Suprapubic skin (tissue), 4 donors: Measurements from ENCODE around the gene MYO9B. TPM values are rescaled to one million over a fixed set of nuclear protein-coding genes. Genes with fewer than 3 reads are reported as not detected.

Experiments
- DNase-seq, 2 donors: peaks; one replicate each; pipeline ENCODE4 v3.0.0-alpha.2; 2019; ENCODE audit warnings: low spot score in 2 of 2
- H3K27ac ChIP-seq: fragments of 200-600 bp; sonication (generic); one replicate; pipeline ENCODE4 v1.5.1; 2019
- H3K27me3 ChIP-seq: fragments of 200-600 bp; sonication (generic); one replicate; pipeline ENCODE4 v1.5.1; 2019
- H3K36me3 ChIP-seq: fragments of 200-600 bp; sonication (generic); one replicate; pipeline ENCODE4 v1.5.1; 2019
- H3K4me1 ChIP-seq: fragments of 200-600 bp; sonication (generic); one replicate; pipeline ENCODE4 v1.5.1; 2019
- H3K4me3 ChIP-seq: fragments of 200-600 bp; sonication (generic); one replicate; pipeline ENCODE4 v1.5.1; 2019; ENCODE audit warnings: mild to moderate bottlenecking
- H3K9me3 ChIP-seq: fragments of 200-600 bp; sonication (generic); one replicate; pipeline ENCODE4 v1.5.1; 2019
- EP300 ChIP-seq: sonication (generic); formaldehyde crosslinking; IDR thresholded peaks from one replicate; pipeline ENCODE4 v1.6.1; 2017; ENCODE audit warnings: antibody characterized with exemption
- POLR2A ChIP-seq, 2 donors: fragments of 450-650 bp; IDR thresholded peaks; one replicate each; pipeline ENCODE4 v1.6.1; 2017; ENCODE audit warnings: antibody characterized with exemption in 2 of 2, mild to moderate bottlenecking in 2 of 2, moderate library complexity in 2 of 2
- POLR2AphosphoS5 ChIP-seq, 3 donors: sonication (generic); formaldehyde crosslinking; IDR thresholded peaks; one replicate each; pipeline ENCODE4 v1.6.1; 2017; ENCODE audit warnings: antibody characterized with exemption in 3 of 3
- WGBS: methylation state at CpG from one replicate; pipeline ENCODE4 v1.1.5; 2018; 5-methylcytosine and 5-hydroxymethylcytosine counted together
- total RNA-seq, 4 donors: library from RNA; depleted of rRNA; stranded (reverse); fragments of >200 nt; gene quantifications; one replicate each; pipeline ENCODE4 v1.1.0, GENCODE V29; 2016
- TF ChIP-seq, protein P1 (sequence below), 2 donors: fragments of 200-600 bp in 1 of 2; fragments of 450-650 bp in 1 of 2; sonication (generic) in 1 of 2; IDR thresholded peaks; one replicate each; pipeline ENCODE4 v1.5.1; 2016 to 2019; ENCODE audit warnings: antibody characterized with exemption in 2 of 2, mild to moderate bottlenecking in 1 of 2, moderate library complexity in 1 of 2

Gene MYO9B
- total RNA-seq, 4 donors from 2014 or later: 43.6 to 99.9 (median 69.5) TPM

DNA sequence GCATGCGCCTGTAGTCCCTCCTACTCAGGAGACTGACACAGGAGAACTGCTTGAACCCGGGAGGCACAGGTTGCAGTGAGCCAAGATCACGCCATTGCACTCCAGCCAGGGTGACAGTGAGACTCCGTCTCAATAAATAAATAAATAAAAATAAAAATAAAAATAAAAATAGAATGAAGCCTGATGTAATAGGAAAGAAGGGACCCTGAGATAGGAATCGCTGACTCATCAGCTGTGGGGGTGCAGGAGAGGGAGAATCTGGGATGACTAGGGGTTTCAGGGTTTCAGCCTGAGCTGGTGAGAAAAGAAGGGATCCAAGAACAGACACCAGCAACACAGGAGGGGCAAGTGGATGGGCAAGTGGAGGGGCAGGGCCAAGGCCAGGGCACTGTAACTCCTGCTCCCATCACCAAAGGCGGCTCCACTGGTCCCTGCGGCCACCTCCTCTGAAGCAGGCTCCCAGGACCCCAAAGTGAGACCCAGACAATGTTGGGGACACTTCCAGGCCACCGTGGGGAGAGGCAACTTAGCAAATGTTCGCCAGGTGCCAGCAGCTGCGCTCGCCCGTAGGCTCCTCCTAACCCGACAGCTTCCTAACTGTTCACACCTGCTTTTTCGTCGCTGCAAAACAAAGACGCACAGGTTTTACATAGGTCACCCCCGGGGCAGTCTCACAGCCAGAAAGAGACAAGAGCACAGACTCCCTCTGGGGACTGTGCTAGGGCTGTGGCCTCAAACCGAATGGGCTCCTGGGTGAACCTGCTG, 1.5 kb upstream of the MYO9B start:
- H3K4me1 ChIP-seq: peaks cover 41% of the 10 kb centered on the region
- H3K27me3 ChIP-seq: no peaks in the 10 kb centered on the region
- no peak for DNase-seq
- 45% methylated on average over 14 of the region's 18 CpGs for WGBS
- H3K36me3 ChIP-seq: peaks cover 15% of the 10 kb centered on the region
- peak overlapping the region; percentile 72 for H3K4me3 ChIP-seq
- H3K9me3 ChIP-seq: no peaks in the 10 kb centered on the region
- no peak overlapping the region for H3K27ac ChIP-seq
- TF ChIP-seq POLR2A (IDR thresholded peaks at IDR 0.05) (no peak), EP300 (no peak), POLR2AphosphoS5 (IDR thresholded peaks at IDR 0.05) (no peak)
- TF ChIP-seq, protein P1, sequence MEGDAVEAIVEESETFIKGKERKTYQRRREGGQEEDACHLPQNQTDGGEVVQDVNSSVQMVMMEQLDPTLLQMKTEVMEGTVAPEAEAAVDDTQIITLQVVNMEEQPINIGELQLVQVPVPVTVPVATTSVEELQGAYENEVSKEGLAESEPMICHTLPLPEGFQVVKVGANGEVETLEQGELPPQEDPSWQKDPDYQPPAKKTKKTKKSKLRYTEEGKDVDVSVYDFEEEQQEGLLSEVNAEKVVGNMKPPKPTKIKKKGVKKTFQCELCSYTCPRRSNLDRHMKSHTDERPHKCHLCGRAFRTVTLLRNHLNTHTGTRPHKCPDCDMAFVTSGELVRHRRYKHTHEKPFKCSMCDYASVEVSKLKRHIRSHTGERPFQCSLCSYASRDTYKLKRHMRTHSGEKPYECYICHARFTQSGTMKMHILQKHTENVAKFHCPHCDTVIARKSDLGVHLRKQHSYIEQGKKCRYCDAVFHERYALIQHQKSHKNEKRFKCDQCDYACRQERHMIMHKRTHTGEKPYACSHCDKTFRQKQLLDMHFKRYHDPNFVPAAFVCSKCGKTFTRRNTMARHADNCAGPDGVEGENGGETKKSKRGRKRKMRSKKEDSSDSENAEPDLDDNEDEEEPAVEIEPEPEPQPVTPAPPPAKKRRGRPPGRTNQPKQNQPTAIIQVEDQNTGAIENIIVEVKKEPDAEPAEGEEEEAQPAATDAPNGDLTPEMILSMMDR (IDR thresholded peaks at IDR 0.05): no peak

DNA sequence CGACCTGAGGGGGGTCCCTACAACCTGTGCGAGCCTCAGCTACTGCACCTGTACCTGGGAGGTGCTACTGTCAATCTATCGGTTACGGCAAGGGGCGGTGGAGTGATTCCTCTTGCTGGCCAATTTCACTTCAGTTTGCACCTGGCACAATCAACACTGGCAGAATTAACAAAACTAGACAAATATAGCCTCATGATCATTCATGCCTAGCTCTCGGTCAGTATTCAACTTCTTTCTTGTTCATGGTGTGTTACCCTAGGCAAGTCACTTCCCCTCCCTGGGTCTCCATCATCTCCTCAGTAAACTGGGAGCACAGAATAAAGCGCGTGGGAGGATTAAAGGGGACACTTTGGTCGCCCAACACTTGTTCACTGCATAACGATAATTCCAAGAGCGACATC, 943 bp upstream of the MYO9B start:
- no peaks in the 10 kb centered on the region for H3K9me3 ChIP-seq
- TF ChIP-seq, protein P1 (IDR thresholded peaks at IDR 0.05): no peak
- TF ChIP-seq EP300: no peak
- TF ChIP-seq POLR2AphosphoS5 (IDR thresholded peaks at IDR 0.05): no peak
- TF ChIP-seq POLR2A (IDR thresholded peaks at IDR 0.05): no peak
- H3K4me3 ChIP-seq: peak overlapping the region; percentile 72
- H3K27ac ChIP-seq: peak overlapping the region; percentile 80
- H3K27me3 ChIP-seq: no peaks in the 10 kb centered on the region
- no peak for DNase-seq
- 12% methylated on average over 10 of the region's 11 CpGs for WGBS
- peaks cover 14% of the 10 kb centered on the region for H3K36me3 ChIP-seq
- peaks cover 47% of the 10 kb centered on the region for H3K4me1 ChIP-seq

DNA sequence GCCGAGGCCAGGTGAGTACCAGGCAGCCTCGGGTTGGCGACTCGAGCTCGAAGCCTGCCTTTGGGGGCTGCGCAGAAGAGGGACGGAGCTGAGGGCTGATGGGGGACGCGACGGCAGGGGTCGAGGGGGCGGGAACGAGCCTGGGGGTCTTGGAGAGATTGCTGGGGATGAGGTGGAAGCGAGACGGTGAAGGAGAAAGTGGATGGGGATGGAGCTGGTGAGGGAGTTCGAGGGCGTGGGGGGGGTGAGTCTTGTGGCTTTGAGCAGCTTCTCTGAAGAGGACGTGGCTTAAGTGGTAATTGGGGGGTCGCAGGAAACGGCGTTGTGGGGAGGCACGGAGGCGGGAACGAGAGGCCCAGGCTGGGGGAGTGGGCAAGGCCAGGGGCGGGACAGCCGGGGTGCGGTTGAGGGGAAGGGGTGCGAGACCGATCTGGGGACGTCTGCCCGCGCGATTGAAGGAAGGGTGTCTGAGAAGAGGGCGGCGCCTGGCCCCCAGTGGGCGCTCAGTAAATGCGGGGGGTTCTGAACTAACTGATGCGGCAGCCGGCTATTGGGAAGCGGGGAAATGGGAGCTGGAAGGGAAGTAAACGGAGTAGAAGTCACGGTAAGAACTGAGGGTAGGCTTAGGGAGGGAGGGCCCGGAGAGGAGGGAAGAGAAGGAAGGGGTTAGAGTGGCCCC, 426 bp downstream of the MYO9B start:
- no peak for TF ChIP-seq EP300
- peaks cover 8% of the 10 kb centered on the region for H3K36me3 ChIP-seq
- no peaks in the 10 kb centered on the region for H3K27me3 ChIP-seq
- WGBS: under 1% methylated on average over 43 of the region's 43 CpGs
- no peaks in the 10 kb centered on the region for H3K9me3 ChIP-seq
- peak overlapping the region; percentile 75 for H3K27ac ChIP-seq
- peaks cover 53% of the 10 kb centered on the region for H3K4me1 ChIP-seq
- DNase-seq: peak; percentile 80 to 85
- peak overlapping the region; percentile 72 for H3K4me3 ChIP-seq

DNA sequence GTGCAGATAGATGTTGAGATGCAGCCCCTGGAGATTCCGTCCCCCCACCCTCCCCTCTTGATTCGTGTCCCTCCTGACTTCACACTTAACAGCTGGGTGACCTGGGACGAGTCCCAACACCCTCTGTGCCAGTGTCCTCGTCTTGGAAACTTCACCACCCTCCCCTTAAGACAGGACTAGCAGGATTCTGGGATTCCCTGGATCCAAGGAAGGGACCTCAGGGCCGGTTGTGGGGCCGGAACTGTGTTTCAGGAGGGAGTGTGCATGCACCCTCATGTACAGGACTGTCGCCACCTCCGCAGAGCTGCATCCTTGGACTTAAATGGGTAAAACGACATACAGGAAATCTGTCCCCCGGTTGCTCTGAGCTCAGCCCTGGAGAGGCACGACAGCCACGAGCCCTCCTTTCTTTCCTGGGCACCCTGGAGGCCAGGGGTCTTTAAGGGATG, 990 bp downstream of the MYO9B start:
- Histone ChIP-seq H3K27ac (peak overlapping the region; percentile 75), H3K27me3 (no peaks in the 10 kb centered on the region), H3K4me1 (peaks cover 53% of the 10 kb centered on the region), H3K36me3 (peaks cover 3% of the 10 kb centered on the region), H3K4me3 (peak overlapping the region; percentile 72), H3K9me3 (no peaks in the 10 kb centered on the region)
- no peak for DNase-seq
- TF ChIP-seq POLR2AphosphoS5 (IDR thresholded peaks at IDR 0.05) (no peak), POLR2A (IDR thresholded peaks at IDR 0.05) (no peak), EP300 (no peak)
- TF ChIP-seq, protein P1 (IDR thresholded peaks at IDR 0.05): no peak
- WGBS: 6% methylated on average over 12 of the region's 12 CpGs

DNA sequence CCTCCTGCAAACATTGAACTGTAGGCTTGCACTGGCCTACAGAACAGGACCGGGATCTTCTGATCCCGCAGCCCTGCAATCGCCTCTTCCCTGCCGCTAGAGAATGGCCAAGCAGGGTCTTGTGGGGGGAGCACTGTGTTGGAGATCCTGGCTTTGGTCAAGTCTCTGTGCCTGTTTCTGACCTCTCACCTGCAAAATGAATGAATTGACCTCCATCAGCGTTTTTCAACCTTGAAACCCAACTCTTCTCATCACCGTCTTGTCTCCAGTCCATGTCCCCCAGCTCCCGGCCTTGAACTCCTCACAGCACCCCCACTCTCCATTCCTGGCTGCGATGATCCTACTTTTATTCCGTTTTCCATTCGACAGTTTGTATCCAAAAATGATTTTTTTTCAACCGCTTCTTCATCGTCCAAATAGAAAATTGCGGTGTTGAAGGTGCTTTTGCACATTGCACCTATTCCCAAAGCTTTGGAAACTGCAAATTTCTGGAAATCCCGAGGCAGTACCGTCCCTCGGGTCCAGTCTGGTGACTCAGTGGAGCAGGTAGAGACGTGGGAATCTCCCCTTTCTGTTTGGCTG, 2.0 kb downstream of the MYO9B start:
- DNase-seq: no peak
- Histone ChIP-seq H3K27me3 (no peaks in the 10 kb centered on the region), H3K36me3 (no peaks in the 10 kb centered on the region), H3K9me3 (no peaks in the 10 kb centered on the region), H3K4me3 (no peak overlapping the region), H3K4me1 (peaks cover 62% of the 10 kb centered on the region), H3K27ac (no peak overlapping the region)
- TF ChIP-seq EP300 (no peak), POLR2A (IDR thresholded peaks at IDR 0.05) (no peak), POLR2AphosphoS5 (IDR thresholded peaks at IDR 0.05) (no peak)
- TF ChIP-seq, protein P1 (IDR thresholded peaks at IDR 0.05): no peak
- WGBS: 90% methylated on average over 17 of the region's 17 CpGs
